ENCODE measurements around the gene TTC9C. TPM values are rescaled to one million over a fixed set of nuclear protein-coding genes. Genes with fewer than 3 reads are reported as not detected.

TTC9C gene
- total and polyA plus RNA-seq, 2 of the 13 experiments (the other 11 are each of a cell fraction or from before 2014, with no cell fraction given) = 28.0 to 36.4 TPM

DNA sequence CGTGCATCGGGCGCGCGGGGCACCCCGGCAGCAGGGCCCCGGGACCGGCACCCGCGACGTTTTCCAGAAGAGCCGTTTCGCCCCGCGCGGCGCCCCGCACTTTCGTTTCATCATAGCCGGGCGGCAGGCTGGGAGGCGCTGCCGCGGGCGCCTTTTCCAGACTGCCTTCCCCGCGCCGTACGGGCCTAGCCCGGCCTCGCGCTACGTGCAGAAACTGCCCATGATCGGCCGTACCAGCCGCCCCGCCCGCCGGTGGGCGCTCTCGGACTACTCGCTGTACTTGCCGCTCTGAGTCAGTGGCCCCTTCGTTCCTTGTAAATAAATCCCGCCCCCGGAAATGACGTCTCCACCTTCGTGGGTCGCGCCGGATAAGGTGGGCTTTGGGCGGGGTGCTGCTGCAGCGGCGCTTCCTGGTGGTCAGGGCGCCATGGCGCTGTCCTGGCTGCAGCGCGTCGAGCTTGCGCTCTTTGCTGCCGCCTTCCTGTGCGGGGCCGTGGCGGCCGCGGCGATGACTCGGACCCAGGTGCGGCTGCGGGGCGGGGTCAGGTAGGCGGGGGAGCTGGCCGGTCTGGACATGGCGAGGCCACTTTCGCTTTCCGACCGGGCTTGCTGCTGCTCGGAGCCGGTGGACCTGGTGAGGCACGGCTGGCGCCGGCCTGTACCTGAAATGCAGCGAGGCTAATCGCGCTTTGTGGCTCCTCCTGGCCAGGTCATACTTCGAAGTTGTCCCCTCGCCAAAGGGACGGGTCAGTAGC, 58.9 kb downstream of the TTC9C start, which contains the start of gene TMEM179B (continued):
- TF ChIP-seq ARID4A (CRISPR knock-in tag; IDR thresholded peaks at IDR 0.05; ENCODE audit: borderline replicate concordance) (peak; percentile 97), MEF2D (CRISPR knock-in tag; IDR thresholded peaks at IDR 0.05) (0 out of 2 replicates have a peak, but pooled peaks have one; percentile 44), NR2F6 (IDR thresholded peaks at IDR 0.05) (no peak), NR2F6 (CRISPR knock-in tag; IDR thresholded peaks at IDR 0.05) (peak; percentile 65), ZSCAN9 (CRISPR knock-in tag; IDR thresholded peaks at IDR 0.05; ENCODE audit: borderline replicate concordance) (peak; percentile 72; the same call in 1 of the 2 replicates), HDAC2 (CRISPR knock-in tag; IDR thresholded peaks at IDR 0.05) (peak; percentile 86), KDM2A (CRISPR knock-in tag; IDR thresholded peaks at IDR 0.05; ENCODE audit: borderline replicate concordance, low read depth) (peak; percentile 100), SRF (IDR thresholded peaks at IDR 0.05; ENCODE audit: low read depth, low read length) (no peak), ZFP41 (CRISPR knock-in tag; IDR thresholded peaks at IDR 0.05; ENCODE audit: borderline replicate concordance) (no peak), GPBP1L1 (CRISPR knock-in tag; IDR thresholded peaks at IDR 0.05) (no peak), AHDC1 (CRISPR knock-in tag; IDR thresholded peaks at IDR 0.05; ENCODE audit: borderline replicate concordance) (no peak), ZBTB38 (CRISPR knock-in tag; IDR thresholded peaks at IDR 0.05) (peak; percentile 92), CBX2 (IDR thresholded peaks at IDR 0.05; ENCODE audit: low read depth, low read length) (no peak), CBX2 (CRISPR knock-in tag; IDR thresholded peaks at IDR 0.05; ENCODE audit: low read depth) (no peak), POLR2AphosphoS2 (IDR thresholded peaks at IDR 0.05; ENCODE audit: low read depth, low read length) (no peak), ZNF460 (CRISPR knock-in tag; IDR thresholded peaks at IDR 0.05; ENCODE audit: borderline replicate concordance) (no peak; the same call in 1 of the 2 replicates), ZNF292 (CRISPR knock-in tag; IDR thresholded peaks at IDR 0.05; ENCODE audit: borderline replicate concordance, low read depth) (no peak)
